Activated B cell treated with CpG ODN at 0.5 μM for 24 hours (primary cell): Measurements from ENCODE around the gene CSF1R. TPM values are rescaled to one million over a fixed set of nuclear protein-coding genes. Genes with fewer than 3 reads are reported as not detected.

Source experiments
- ATAC-seq: fragments of 200-7000 bp; cut with Tn5 transposase; one replicate; pipeline ENCODE4 v1.10.0; 2021; ENCODE audit warnings: low read depth, mild to moderate bottlenecking, moderate library complexity
- CTCF ChIA-PET: fragments of 350-600 bp; sonication (Branson Sonifier 250); formaldehyde crosslinking; loops from one replicate; lab custom pipeline; 2021; ENCODE audit warnings: antibody characterized with exemption; lab: Charles Lee
- POLR2A ChIA-PET: fragments of 350-600 bp; sonication (Branson Sonifier 250); formaldehyde crosslinking; loops from one replicate; lab custom pipeline; 2021; ENCODE audit warnings: antibody characterized with exemption; lab: Charles Lee
- DNase-seq: peaks from one replicate; pipeline ENCODE4 v3.0.0; 2022
- H3K27ac Mint-ChIP-seq: one replicate; pipeline ENCODE4 v1.8.0; 2020; ENCODE audit warnings: mixed read lengths
- H3K27me3 Mint-ChIP-seq: one replicate; pipeline ENCODE4 v1.8.0; 2021; ENCODE audit warnings: mixed read lengths
- H3K36me3 Mint-ChIP-seq: one replicate; pipeline ENCODE4 v1.8.0; 2021; ENCODE audit warnings: low read depth, mixed read lengths
- H3K4me1 Mint-ChIP-seq: one replicate; pipeline ENCODE4 v1.8.0; 2021; ENCODE audit warnings: mixed read lengths
- H3K4me3 Mint-ChIP-seq: one replicate; pipeline ENCODE4 v1.8.0; 2020; ENCODE audit warnings: mild to moderate bottlenecking, mixed read lengths
- H3K9me3 Mint-ChIP-seq: one replicate; pipeline ENCODE4 v1.8.0; 2020; ENCODE audit warnings: mixed read lengths
- intact Hi-C: fragments of 100-400 bp; cut with micrococcal nuclease; formaldehyde crosslinking; loops from one replicate; pipeline ENCODE4 v1.15.1; 2024
- total RNA-seq: library from RNA; stranded (reverse); gene quantifications from 2 replicates; pipeline ENCODE4 v1.2.3, GENCODE V29; 2022
- TF ChIP-seq, protein P1 (sequence below): fragments of 200-600 bp; IDR thresholded peaks from one replicate; pipeline ENCODE4 v1.8.0; 2022; ENCODE audit warnings: antibody characterized with exemption, mild to moderate bottlenecking

Gene CSF1R
- total RNA-seq, 1 donor from 2014 or later, result 0.44 TPM

DNA sequence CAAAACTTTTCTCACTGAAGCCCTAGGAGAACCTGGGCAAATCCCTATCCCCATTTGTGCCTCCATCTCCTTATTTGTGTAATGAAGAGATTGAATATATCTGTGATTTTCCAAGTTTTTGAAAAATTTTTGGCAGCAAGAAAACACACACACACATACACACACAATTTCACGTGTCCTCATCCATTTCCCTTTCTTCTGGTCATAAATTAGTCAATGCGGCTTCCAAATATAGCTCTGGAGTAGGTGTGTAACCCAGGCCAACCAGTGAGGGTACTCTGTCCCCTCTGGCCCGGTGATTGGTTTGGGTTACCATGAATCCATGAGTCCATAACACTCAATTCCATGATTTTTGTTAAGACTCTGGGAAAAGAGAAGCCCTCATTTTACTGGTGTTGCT lies 12.7 kb downstream of the CSF1R start:
- intact Hi-C loops, result no loop called here
- CTCF ChIA-PET, result no interaction called here
- no peak for DNase-seq
- Mint-ChIP-seq H3K9me3 (no peaks in the 10 kb centered on the region), H3K4me3 (no peak overlapping the region), H3K27ac (no peak overlapping the region), H3K36me3 (no peaks in the 10 kb centered on the region), H3K4me1 (no peaks in the 10 kb centered on the region), H3K27me3 (no peaks in the 10 kb centered on the region)
- TF ChIP-seq, protein P1, sequence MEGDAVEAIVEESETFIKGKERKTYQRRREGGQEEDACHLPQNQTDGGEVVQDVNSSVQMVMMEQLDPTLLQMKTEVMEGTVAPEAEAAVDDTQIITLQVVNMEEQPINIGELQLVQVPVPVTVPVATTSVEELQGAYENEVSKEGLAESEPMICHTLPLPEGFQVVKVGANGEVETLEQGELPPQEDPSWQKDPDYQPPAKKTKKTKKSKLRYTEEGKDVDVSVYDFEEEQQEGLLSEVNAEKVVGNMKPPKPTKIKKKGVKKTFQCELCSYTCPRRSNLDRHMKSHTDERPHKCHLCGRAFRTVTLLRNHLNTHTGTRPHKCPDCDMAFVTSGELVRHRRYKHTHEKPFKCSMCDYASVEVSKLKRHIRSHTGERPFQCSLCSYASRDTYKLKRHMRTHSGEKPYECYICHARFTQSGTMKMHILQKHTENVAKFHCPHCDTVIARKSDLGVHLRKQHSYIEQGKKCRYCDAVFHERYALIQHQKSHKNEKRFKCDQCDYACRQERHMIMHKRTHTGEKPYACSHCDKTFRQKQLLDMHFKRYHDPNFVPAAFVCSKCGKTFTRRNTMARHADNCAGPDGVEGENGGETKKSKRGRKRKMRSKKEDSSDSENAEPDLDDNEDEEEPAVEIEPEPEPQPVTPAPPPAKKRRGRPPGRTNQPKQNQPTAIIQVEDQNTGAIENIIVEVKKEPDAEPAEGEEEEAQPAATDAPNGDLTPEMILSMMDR, result no peak
- POLR2A ChIA-PET, result no interaction called here
- no peak for ATAC-seq

GRCh38 chr5:150073086-150073625 lies 13.2 kb downstream of the CSF1R start:
- DNase-seq, result no peak
- H3K4me3 Mint-ChIP-seq, result no peak overlapping the region
- CTCF ChIA-PET, result no interaction called here

DNA sequence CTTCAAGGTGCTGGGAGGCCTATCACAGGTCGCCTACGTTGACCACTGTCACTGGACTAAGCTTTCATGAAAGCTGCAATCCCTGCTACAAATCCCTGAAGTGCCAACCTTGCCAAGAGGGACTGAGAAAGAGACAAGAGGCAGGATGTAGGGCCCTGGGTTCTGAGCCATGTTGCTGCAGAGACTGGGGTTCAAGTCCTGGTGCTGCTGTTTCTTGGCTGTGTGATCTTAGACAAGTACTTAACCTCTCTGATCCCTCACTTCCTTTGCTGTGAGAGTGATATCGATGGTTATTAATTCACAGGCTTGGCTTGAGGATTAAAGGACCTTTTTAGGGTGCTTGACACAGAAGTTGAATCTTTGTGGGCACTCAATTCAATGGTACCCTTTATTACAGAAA lies 15.5 kb downstream of the CSF1R start:
- DNase-seq (no peak), ATAC-seq (no peak)
- Mint-ChIP-seq H3K36me3 (no peaks in the 10 kb centered on the region), H3K4me1 (peaks cover 16% of the 10 kb centered on the region), H3K9me3 (no peaks in the 10 kb centered on the region), H3K27me3 (peaks cover 3% of the 10 kb centered on the region), H3K4me3 (no peak overlapping the region), H3K27ac (no peak overlapping the region)
- ChIA-PET POLR2A (no interaction called here), CTCF (no interaction called here)
- TF ChIP-seq, protein P1, result no peak
- intact Hi-C loops, result no loop called here

More at GRCh38 chr5:150073086-150073625, 13.2 kb downstream of the CSF1R start:
- no peak for ATAC-seq
- no peaks in the 10 kb centered on the region for H3K9me3 Mint-ChIP-seq
- no peaks in the 10 kb centered on the region for H3K27me3 Mint-ChIP-seq
- intact Hi-C loops, result no loop called here
- no peaks in the 10 kb centered on the region for H3K36me3 Mint-ChIP-seq
- TF ChIP-seq, protein P1, result no peak
- no peaks in the 10 kb centered on the region for H3K4me1 Mint-ChIP-seq
- POLR2A ChIA-PET, result no interaction called here
- H3K27ac Mint-ChIP-seq, result no peak overlapping the region

DNA sequence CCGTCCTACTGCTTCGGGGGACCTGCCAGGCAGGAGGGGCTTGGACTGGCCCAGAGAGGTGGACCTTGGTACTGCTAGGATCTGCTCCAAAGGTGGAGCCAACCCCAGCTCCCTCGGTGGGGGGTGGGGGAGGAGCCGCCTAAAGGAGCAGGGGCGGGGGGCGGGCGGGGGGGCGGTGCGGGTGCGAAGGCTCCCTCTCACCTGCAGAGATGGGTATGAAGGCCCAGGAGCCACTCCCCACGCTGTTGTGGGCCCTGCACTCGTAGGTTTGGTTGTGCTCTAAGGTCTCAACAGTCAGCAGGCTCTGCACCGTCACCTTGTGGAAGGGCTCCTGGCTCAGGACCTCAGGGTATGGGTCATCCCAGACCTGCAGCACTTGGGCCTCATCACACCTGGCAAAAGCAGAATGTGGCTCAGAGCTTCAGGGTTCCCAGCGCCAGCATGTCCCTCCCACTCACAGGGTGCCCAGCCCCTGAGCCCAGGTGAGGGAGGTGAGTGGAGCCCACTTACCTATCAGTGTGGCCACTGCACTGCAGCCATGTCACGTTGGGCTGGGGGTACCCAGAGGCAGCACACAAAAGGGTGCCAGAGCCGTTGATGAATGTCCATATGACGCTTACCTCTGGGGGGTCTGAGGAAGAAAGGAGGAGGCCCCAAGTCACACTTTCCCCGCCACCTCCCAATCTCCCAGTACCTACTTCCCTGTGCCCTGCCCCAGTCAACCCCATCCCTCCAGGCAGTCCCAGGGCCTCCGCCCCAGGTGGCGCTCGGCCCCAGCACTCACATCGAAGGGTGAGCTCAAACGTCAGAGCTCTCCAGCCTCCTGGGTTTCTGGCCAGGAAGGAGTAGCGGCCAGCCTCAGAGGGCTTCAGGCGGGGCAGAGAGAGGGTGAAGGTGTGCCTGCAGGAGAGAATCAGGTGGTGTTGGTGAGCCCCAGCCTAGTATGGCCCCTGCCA lies 16.4 kb downstream of the CSF1R start:
- DNase-seq, result no peak
- POLR2A ChIA-PET, result interaction anchor here (0.5 kb wide), 1 partner anchor 8 kb away, joined by 3 read pairs; no protein-coding TSS in a partner anchor
- H3K36me3 Mint-ChIP-seq, result no peaks in the 10 kb centered on the region
- TF ChIP-seq, protein P1, result no peak
- H3K4me3 Mint-ChIP-seq, result no peak overlapping the region
- peaks cover 3% of the 10 kb centered on the region for H3K27me3 Mint-ChIP-seq
- H3K9me3 Mint-ChIP-seq, result no peaks in the 10 kb centered on the region
- no peak for ATAC-seq
- intact Hi-C loops, result no loop called here
- CTCF ChIA-PET, result no interaction called here
- no peak overlapping the region for H3K27ac Mint-ChIP-seq
- peaks cover 17% of the 10 kb centered on the region for H3K4me1 Mint-ChIP-seq

GRCh38 chr5:150068961-150069645 lies 17.3 kb downstream of the CSF1R start:
- ATAC-seq (no peak), DNase-seq (no peak)
- no peak overlapping the region for H3K27ac Mint-ChIP-seq
- TF ChIP-seq, protein P1, result no peak
- peaks cover 17% of the 10 kb centered on the region for H3K4me1 Mint-ChIP-seq
- H3K36me3 Mint-ChIP-seq, result no peaks in the 10 kb centered on the region
- ChIA-PET POLR2A (no interaction called here), CTCF (no interaction called here)
- H3K9me3 Mint-ChIP-seq, result no peaks in the 10 kb centered on the region
- no peak overlapping the region for H3K4me3 Mint-ChIP-seq
- intact Hi-C loops, result no loop called here
- H3K27me3 Mint-ChIP-seq, result peaks cover 4% of the 10 kb centered on the region
